NCI-H2196 (cell line): ENCODE measurements around the gene SPOCK1.

Source experiments
- DNase-seq: peaks from one replicate; lab custom pipeline; 2025; ENCODE audit not compliant: unreplicated experiment; lab: John Stamatoyannopoulos, UW

The SPOCK1 gene

DNA sequence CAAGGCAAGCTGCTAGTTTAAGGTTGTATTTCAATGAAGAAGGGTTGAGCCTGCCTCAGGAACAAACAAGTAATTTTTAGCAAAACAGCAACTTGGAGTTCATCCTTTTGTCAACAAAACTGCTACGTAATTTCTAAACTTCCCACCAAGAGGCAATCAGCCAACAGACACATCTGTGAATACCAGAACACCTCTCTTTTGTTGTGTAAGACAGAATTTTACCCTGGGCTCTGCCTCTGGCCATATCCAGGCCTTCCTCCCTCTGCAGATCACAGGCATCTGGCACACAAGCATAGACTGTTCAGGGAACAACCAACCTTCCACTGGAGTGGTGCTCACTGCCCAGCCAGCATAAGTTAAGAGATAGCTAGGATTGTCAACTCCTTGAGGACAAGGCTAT lies 409.0 kb downstream of the SPOCK1 start:
- DNase-seq: no peak

GRCh38 chr5:137088175-137088574 lies 411.0 kb downstream of the SPOCK1 start:
- no peak for DNase-seq

- DNase-seq: no peak
These were observed 412.8 kb downstream of the SPOCK1 start for GRCh38 chr5:137086342-137086741.

GRCh38 chr5:137085206-137085605 lies 413.9 kb downstream of the SPOCK1 start:
- no peak for DNase-seq

DNA sequence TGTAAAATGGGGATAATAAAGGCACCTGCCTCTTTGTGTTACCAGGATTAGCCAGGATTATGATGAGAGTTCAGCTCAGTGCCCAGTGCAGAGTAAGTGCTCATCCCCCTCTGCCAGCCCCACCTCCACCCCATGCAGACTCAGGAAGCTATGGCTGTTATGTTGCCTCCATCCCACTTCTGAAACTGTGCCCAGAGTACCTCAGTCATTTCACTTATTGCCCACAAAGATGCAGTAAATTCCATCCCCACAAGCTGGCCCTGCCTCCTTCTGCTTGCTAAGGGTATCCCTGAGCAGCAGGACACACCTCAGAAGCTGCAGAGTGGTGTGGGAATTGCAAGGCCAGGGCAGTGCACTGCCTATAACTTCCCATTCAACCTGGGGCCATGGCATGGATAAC lies 415.1 kb downstream of the SPOCK1 start:
- no peak for DNase-seq

DNA sequence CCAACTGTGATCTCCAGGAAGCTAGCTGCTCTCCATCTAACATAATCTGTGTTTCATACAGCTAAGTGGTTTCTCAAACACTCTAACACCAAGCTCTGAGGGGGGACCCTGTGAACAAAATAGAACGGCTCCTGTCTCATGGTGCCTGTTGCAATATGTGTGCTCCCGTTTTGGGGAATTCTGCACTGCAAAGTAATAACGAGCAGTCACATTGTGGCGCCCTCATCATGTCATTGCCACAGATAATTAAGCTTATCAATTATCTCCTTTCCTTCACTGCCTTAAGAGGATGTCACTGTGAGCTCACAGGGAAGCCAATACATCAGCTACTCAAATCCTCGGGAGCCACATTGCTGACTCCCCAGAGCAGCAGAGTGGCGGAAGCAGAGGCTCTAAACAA lies 416.2 kb downstream of the SPOCK1 start:
- no peak for DNase-seq

- DNase-seq: peak; percentile 76
These were observed 420.9 kb downstream of the SPOCK1 start for GRCh38 chr5:137078171-137078665.

GRCh38 chr5:137075163-137075970 lies 423.8 kb downstream of the SPOCK1 start:
- peak; percentile 89 for DNase-seq

DNA sequence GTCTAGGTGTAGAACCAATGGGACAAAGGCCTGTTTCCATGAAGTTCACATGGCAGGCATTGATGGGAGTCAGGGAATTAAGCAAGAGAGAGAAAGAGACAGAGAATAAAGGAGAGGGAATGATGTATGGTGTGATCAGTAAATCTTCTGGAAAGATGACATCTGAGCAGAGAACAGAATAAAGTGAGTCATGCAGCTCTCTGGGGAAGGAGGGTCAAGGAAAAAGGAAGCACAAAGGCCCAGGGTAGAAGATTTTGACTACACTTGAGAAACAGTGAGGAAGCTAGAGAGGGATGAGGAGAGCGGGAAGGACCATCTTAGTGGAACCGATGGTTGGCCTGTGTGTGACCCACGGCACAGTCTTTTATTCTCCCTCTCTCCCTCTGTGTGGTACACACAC lies 425.9 kb downstream of the SPOCK1 start:
- DNase-seq: no peak

DNA sequence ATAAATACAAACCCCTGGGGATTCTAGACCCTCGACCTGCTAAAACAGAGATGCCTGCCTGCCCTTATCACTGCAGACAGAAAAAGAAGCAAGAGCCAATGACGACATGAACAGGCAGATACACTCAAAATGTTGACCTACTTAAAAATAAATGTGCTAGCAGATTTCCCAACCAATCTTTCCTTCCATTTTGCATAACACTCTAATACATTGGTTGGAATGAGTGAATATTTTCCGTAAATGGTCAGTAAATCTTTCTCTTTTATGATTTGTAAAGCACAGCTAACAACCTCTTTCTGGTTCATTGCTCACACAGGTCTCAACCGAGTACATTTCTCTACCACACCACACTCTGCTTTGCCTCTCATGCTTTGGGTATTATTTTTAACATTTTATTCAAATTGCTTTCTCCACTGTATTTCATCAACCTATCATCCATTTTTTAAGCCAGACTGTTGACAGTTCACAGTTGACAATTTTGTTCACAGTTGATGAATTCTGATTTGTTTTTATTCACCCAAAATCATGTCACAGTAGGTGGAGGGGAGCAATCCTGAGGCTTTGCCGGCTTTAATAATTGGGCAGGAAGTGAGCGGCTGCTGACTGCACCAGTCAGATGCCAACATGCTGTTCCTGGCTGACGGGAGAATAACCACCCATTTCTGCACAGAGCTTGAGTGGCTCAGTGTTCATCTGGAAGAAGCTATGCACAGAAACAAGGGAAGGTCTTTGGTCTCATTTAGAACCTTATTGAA lies 426.6 kb downstream of the SPOCK1 start:
- no peak for DNase-seq

- no peak for DNase-seq
These were observed 427.2 kb downstream of the SPOCK1 start for GRCh38 chr5:137071931-137072330.

DNA sequence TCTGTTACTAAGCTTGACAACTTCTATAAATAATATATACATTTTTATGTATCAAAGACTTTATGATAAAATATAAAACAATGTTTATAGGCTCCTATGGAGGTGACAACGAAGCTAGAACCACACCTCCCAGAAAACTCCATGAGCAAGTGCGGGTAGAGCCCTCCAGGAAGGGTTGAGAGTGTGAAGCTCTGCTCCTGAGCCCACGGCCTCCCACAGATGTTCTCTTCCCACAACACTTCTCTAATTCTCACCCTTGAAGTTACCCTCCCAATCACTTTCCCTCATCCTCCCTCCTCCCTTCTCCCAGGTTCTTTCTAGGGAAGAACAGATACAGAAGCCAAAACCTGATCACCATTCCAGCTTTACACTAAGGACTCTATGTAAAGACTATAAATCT lies 427.6 kb downstream of the SPOCK1 start:
- no peak for DNase-seq

DNA sequence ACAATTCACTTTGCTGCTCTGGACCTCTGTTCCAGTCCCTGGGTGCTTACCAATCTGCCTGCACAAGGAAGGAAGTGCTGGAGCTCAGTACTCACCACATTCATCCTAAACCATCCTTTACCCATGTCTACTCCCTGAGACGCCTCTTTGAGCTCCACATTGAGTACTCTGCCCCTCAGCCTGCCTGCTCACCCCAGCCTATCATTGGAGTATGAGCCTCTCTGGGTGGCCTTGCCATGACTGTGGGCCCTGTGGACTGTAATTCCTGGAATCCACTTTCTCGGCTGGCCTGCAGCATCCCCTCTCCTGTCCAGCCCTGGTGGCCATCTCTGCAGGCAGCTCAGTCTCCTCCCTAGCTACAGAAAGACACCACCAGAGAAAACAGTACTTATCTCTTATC lies 428.6 kb downstream of the SPOCK1 start:
- no peak for DNase-seq

DNA sequence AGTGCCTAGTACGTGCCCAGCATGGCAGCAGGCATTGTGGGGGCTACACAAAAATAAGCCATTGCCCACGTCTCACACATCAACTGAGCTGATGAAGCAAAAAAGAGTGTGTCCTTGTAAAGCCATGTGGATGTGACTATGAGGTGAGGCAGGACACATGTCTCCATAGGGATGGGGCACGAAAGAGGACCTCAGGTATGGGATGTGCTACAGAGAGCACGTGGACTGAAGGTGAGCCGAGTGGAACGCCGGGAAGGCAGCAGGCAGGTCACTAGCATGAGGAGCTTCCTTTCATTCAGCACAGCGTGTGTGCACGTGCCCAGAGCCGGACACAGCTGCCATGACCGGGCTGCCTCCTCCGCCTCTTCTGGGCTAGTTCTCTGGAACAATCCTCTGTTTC lies 429.8 kb downstream of the SPOCK1 start:
- no peak for DNase-seq

- no peak for DNase-seq
These were observed 437.7 kb downstream of the SPOCK1 start for GRCh38 chr5:137061382-137061781.

GRCh38 chr5:137058089-137058488 lies 441.0 kb downstream of the SPOCK1 start:
- no peak for DNase-seq

DNA sequence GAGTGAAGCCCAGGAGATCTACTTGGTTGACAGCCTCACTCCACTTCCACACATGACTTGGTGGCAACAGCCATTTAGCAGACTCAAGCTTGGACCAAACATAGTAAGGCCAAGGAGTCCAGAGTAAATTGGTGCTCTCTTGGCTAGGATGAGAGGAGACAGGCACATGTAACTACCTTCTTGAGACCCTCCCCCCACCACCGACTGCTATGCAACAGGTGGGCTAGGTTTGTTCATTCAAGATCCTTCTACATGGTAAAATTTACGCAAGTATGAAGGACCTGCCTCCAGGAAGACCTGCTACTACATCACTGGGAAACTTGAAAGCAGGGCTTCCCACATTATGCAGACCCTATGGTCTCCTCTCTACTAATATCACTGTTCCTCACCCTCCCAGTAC lies 442.4 kb downstream of the SPOCK1 start:
- DNase-seq: no peak

- DNase-seq: no peak
These were observed 443.8 kb downstream of the SPOCK1 start for GRCh38 chr5:137055271-137055872.

DNA sequence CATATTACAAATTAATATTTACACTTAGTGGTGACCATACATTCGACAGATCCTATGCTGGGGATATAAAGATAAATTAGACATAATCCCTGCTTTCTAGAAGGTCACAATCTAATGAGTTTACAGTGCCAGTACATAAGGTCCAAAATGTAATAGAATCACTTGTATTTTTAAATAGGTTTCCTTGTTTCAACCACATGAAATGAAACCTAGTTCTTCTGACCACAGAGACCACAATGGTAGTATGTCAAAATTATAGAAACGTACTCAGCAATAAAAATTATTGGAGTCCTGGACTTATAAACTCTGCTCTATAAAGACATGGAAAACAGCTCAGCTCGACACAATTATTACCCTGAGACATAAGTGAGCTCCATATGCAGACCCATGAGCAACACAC lies 444.3 kb downstream of the SPOCK1 start:
- DNase-seq: no peak

DNA sequence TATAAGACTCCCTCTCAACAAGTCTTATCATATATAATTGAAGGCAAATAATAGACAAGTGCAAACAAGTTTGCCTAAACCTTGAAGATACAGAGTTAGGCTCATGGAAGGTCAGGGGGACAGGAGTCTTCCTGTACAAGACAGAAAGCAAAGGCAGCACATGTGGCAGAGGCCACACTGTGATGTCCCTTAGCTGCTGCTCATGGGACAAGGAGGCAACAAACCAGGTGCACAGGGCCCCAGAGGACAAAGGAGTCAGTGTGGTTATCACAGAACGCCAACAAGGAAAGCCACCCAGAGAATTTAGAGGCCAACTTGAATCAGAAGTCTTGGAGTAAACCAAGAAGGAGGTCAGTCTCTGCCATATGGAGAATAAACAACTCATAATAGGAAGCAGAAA lies 444.8 kb downstream of the SPOCK1 start:
- no peak for DNase-seq

- no peak for DNase-seq
These were observed 448.0 kb downstream of the SPOCK1 start for GRCh38 chr5:137051161-137051560.
